ENCODE measurements around the gene TBX4.

GRCh38 chr17:61449707-61450640 lies 2.2 kb upstream of the TBX4 start:
- TF ChIP-seq CTCF (IDR thresholded peaks at IDR 0.05; ENCODE audit: low read depth, low read length, missing input control) (no peak), RAD21 (IDR thresholded peaks at IDR 0.05) (no peak), TAF1 (conservative IDR thresholded peaks at IDR 0.05) (no peak), ZBTB33 (IDR thresholded peaks at IDR 0.05) (no peak), GABPA (IDR thresholded peaks at IDR 0.05 in 1 of 2, conservative IDR thresholded peaks at IDR 0.05 in 1 of 2) (no peak), NR2F2 (IDR thresholded peaks at IDR 0.05) (no peak), REST (IDR thresholded peaks at IDR 0.05) (no peak), EGR1 (IDR thresholded peaks at IDR 0.05; ENCODE audit: low read depth in 2 of 2) (no peak), ATF3 (IDR thresholded peaks at IDR 0.05) (no peak)

All from liver (tissue), 3 donors.